NCI-H2081 treated with DMSO at 0.1 percent for 48 hours (cell line): ENCODE data around the gene ARHGAP26.

ENCODE experiments used
- DNase-seq: peaks from one replicate; lab custom pipeline; 2025; lab: John Stamatoyannopoulos, UW

ARHGAP26 gene

GRCh38 chr5:143061161-143061945 lies 291.2 kb downstream of the ARHGAP26 start:
- no peak for DNase-seq

GRCh38 chr5:143062379-143062778 lies 292.2 kb downstream of the ARHGAP26 start:
- no peak for DNase-seq

- DNase-seq: no peak
These were observed 293.2 kb downstream of the ARHGAP26 start for GRCh38 chr5:143063175-143063970.

GRCh38 chr5:143064218-143064641 lies 294.1 kb downstream of the ARHGAP26 start:
- DNase-seq: no peak

GRCh38 chr5:143064676-143065075 lies 294.5 kb downstream of the ARHGAP26 start:
- DNase-seq: no peak

- DNase-seq: no peak
These were observed 295.2 kb downstream of the ARHGAP26 start for GRCh38 chr5:143065185-143065965.

- no peak for DNase-seq
These were observed 295.9 kb downstream of the ARHGAP26 start for GRCh38 chr5:143065996-143066522.

- DNase-seq: no peak
These were observed 296.5 kb downstream of the ARHGAP26 start for GRCh38 chr5:143066556-143067281.

- no peak for DNase-seq
These were observed 298.5 kb downstream of the ARHGAP26 start for GRCh38 chr5:143068712-143069111.

GRCh38 chr5:143071927-143072326 lies 301.8 kb downstream of the ARHGAP26 start:
- DNase-seq: no peak

GRCh38 chr5:143072734-143073133 lies 302.6 kb downstream of the ARHGAP26 start:
- no peak for DNase-seq

GRCh38 chr5:143073766-143074165 lies 303.6 kb downstream of the ARHGAP26 start:
- no peak for DNase-seq

GRCh38 chr5:143074414-143074996 lies 304.3 kb downstream of the ARHGAP26 start:
- DNase-seq: no peak

GRCh38 chr5:143076377-143076776 lies 306.2 kb downstream of the ARHGAP26 start:
- no peak for DNase-seq

- no peak for DNase-seq
These were observed 307.4 kb downstream of the ARHGAP26 start for GRCh38 chr5:143077453-143078103.

GRCh38 chr5:143078313-143078712 lies 308.1 kb downstream of the ARHGAP26 start:
- no peak for DNase-seq

GRCh38 chr5:143078971-143079370 lies 308.8 kb downstream of the ARHGAP26 start:
- no peak for DNase-seq

GRCh38 chr5:143080407-143080806 lies 310.2 kb downstream of the ARHGAP26 start:
- no peak for DNase-seq

GRCh38 chr5:143080982-143081381 lies 310.8 kb downstream of the ARHGAP26 start:
- no peak for DNase-seq

GRCh38 chr5:143083006-143083405 lies 312.8 kb downstream of the ARHGAP26 start:
- DNase-seq: no peak

- DNase-seq: no peak
These were observed 314.2 kb downstream of the ARHGAP26 start for GRCh38 chr5:143084407-143084806.
